GM21447 (cell line): Measurements from ENCODE around the gene METTL24.
"Not testable (repeated sequence)": the region's sequence is repeated elsewhere in the genome, so short reads cannot be mapped to it uniquely, and the experiment has no call there.

Experiments used
- ATAC-seq: cut with Tn5 transposase; IDR thresholded peaks from one replicate; pipeline ENCODE4 v1.9.1; 2021; ENCODE audit not compliant: unreplicated experiment

METTL24 gene

GRCh38 chr6:110364364-110365105, 6.4 kb upstream of the METTL24 start:
- no peak for ATAC-seq

GRCh38 chr6:110363748-110364147, 5.6 kb upstream of the METTL24 start:
- ATAC-seq, result no peak

GRCh38 chr6:110360676-110361075, 2.5 kb upstream of the METTL24 start:
- no peak for ATAC-seq

GRCh38 chr6:110359556-110359955, 1.4 kb upstream of the METTL24 start:
- ATAC-seq, result no peak

GRCh38 chr6:110358553-110359160, 508 bp upstream of the METTL24 start:
- ATAC-seq, result no peak

- ATAC-seq, result no peak
Measured at GRCh38 chr6:110357298-110357663, 868 bp downstream of the METTL24 start.

GRCh38 chr6:110356778-110357177, 1.4 kb downstream of the METTL24 start:
- ATAC-seq, result no peak

- ATAC-seq, result no peak
Measured at GRCh38 chr6:110355727-110356126, 2.4 kb downstream of the METTL24 start.

- ATAC-seq, result no peak
Measured at GRCh38 chr6:110355022-110355421, 3.1 kb downstream of the METTL24 start.

GRCh38 chr6:110354153-110354552, 4.0 kb downstream of the METTL24 start:
- ATAC-seq, result no peak

GRCh38 chr6:110353457-110354001, 4.6 kb downstream of the METTL24 start:
- ATAC-seq, result no peak

GRCh38 chr6:110352563-110353262, 5.4 kb downstream of the METTL24 start:
- ATAC-seq, result no peak

GRCh38 chr6:110351986-110352385, 6.2 kb downstream of the METTL24 start:
- no peak for ATAC-seq

- ATAC-seq, result no peak
Measured at GRCh38 chr6:110351546-110351945, 6.6 kb downstream of the METTL24 start.

GRCh38 chr6:110350593-110350992, 7.6 kb downstream of the METTL24 start:
- not testable (repeated sequence) for ATAC-seq

GRCh38 chr6:110348961-110349690, 9.0 kb downstream of the METTL24 start:
- ATAC-seq, result no peak

- ATAC-seq, result no peak
Measured at GRCh38 chr6:110345025-110345424, 13.1 kb downstream of the METTL24 start.

- ATAC-seq, result no peak
Measured at GRCh38 chr6:110342759-110343158, 15.4 kb downstream of the METTL24 start.

GRCh38 chr6:110341663-110342596, 16.2 kb downstream of the METTL24 start:
- ATAC-seq, result no peak

GRCh38 chr6:110341067-110341466, 17.1 kb downstream of the METTL24 start:
- no peak for ATAC-seq
